ENCODE results near the gene PODNL1. TPM values are rescaled to one million over a fixed set of nuclear protein-coding genes. Genes with fewer than 3 reads are reported as not detected.

Gene PODNL1
- polyA plus RNA-seq, 3 donors = 1.2 to 1.4 (median 1.3) TPM

- H3K27me3 ChIP-seq (ENCODE audit: control insufficient read depth in 2 of 2, insufficient read depth in 2 of 2, low read length in 2 of 2) = no peaks in the 10 kb centered on the region
- Mint-ChIP-seq H3K4me1 (peaks cover 55% of the 10 kb centered on the region), H3K9me3 (no peaks in the 10 kb centered on the region), H3K4me3 (peak overlapping the region; percentile 74 to 85), H3K27ac (peak overlapping the region; percentile 98 to 99 (median 99)), H3K27me3 (ENCODE audit: low read depth in 3 of 3) (peaks cover 0 to 7% (median 3%) of the 10 kb centered on the region in 3 donors), H3K36me3 (peaks cover 41 to 55% of the 10 kb centered on the region in 2 donors)
- H3K27ac ChIP-seq (ENCODE audit: low read depth in 1 of 2, low read length in 2 of 2) = peak overlapping the region; percentile 94 to 100
- peaks cover 19 to 34% of the 10 kb centered on the region in 2 donors for H3K36me3 ChIP-seq (replicated peaks in 1 of 2; ENCODE audit: control insufficient read depth in 1 of 2, insufficient read depth in 2 of 2, low read length in 2 of 2)
- H3K4me3 ChIP-seq (replicated peaks in 1 of 3; ENCODE audit: low read depth in 2 of 3, low read length in 3 of 3) = peak overlapping the region in 2 of 3 experiments; percentile 10 to 59
- H3K79me2 ChIP-seq (ENCODE audit: insufficient read depth, low read length) = peaks cover 14% of the 10 kb centered on the region
- peak; percentile 54 to 71 (median 65) for DNase-seq
- H3K9me3 ChIP-seq (replicated peaks in 1 of 2; ENCODE audit: control insufficient read depth in 1 of 2, insufficient read depth in 1 of 2, low read length in 2 of 2) = no peaks in the 10 kb centered on the region
- no peaks in the 10 kb centered on the region for H4K20me1 ChIP-seq (ENCODE audit: insufficient read depth, low read length)
- WGBS (ENCODE audit: insufficient coverage) = 50% methylated on average over 2 of the region's 17 CpGs
- H3K9ac ChIP-seq (ENCODE audit: insufficient read depth, low read length, poor library complexity, severe bottlenecking) = peak overlapping the region; percentile 93
- no peak for TF ChIP-seq CTCF (IDR thresholded peaks at IDR 0.05)
- peak overlapping the region; percentile 76 for H3K4me2 ChIP-seq (replicated peaks; ENCODE audit: extremely low read depth, low read length, poor library complexity, severe bottlenecking)
- H2AFZ ChIP-seq (ENCODE audit: insufficient read depth, low read depth, low read length, poor library complexity, severe bottlenecking) = peak overlapping the region; percentile 70
- intact Hi-C loops (cut with micrococcal nuclease) = loop anchor here (1.0 to 5.0 kb wide), 3 partner anchors 18 to 45 kb away; partner anchors contain the start of gene IL27RA (in 1 of the 2)
- H3K4me1 ChIP-seq (ENCODE audit: control insufficient read depth in 1 of 2, insufficient read depth in 2 of 2, low read length in 2 of 2) = peaks cover 43 to 47% of the 10 kb centered on the region in 2 donors
Observed at GRCh38 chr19:13987101-13987890, 49.1 kb upstream of the PODNL1 start.

- peaks cover 42 to 54% of the 10 kb centered on the region in 2 donors for H3K36me3 Mint-ChIP-seq
- H3K27me3 Mint-ChIP-seq (ENCODE audit: low read depth in 3 of 3) = peaks cover 0 to 7% (median 3%) of the 10 kb centered on the region in 3 donors
- Histone ChIP-seq H3K9me3 (replicated peaks in 1 of 2; ENCODE audit: control insufficient read depth in 1 of 2, insufficient read depth in 1 of 2, low read length in 2 of 2) (no peaks in the 10 kb centered on the region), H3K4me2 (replicated peaks; ENCODE audit: extremely low read depth, low read length, poor library complexity, severe bottlenecking) (peak overlapping the region; percentile 76), H3K79me2 (ENCODE audit: insufficient read depth, low read length) (peaks cover 10% of the 10 kb centered on the region), H3K9ac (ENCODE audit: insufficient read depth, low read length, poor library complexity, severe bottlenecking) (peak overlapping the region; percentile 93), H3K27ac (ENCODE audit: low read depth in 1 of 2, low read length in 2 of 2) (peak overlapping the region; percentile 94 to 100), H3K4me3 (replicated peaks in 1 of 3; ENCODE audit: low read depth in 2 of 3, low read length in 3 of 3) (peak overlapping the region in 2 of 3 experiments; percentile 10 to 59), H4K20me1 (ENCODE audit: insufficient read depth, low read length) (no peaks in the 10 kb centered on the region), H3K36me3 (replicated peaks in 1 of 2; ENCODE audit: control insufficient read depth in 1 of 2, insufficient read depth in 2 of 2, low read length in 2 of 2) (peaks cover 11 to 33% of the 10 kb centered on the region in 2 donors), H2AFZ (ENCODE audit: insufficient read depth, low read depth, low read length, poor library complexity, severe bottlenecking) (peak overlapping the region; percentile 70), H3K4me1 (ENCODE audit: control insufficient read depth in 1 of 2, insufficient read depth in 2 of 2, low read length in 2 of 2) (peaks cover 47 to 55% of the 10 kb centered on the region in 2 donors), H3K27me3 (ENCODE audit: control insufficient read depth in 2 of 2, insufficient read depth in 2 of 2, low read length in 2 of 2) (no peaks in the 10 kb centered on the region)
- H3K27ac Mint-ChIP-seq = peak overlapping the region; percentile 98 to 99 (median 99)
- peak; percentile 99 for DNase-seq
- no peak for TF ChIP-seq CTCF (IDR thresholded peaks at IDR 0.05)
- under 1% methylated on average over 16 of the region's 19 CpGs for WGBS (ENCODE audit: insufficient coverage)
- intact Hi-C loops (cut with micrococcal nuclease) = loop anchor here (2.0 to 5.0 kb wide), 2 partner anchors 18 to 46 kb away; partner anchors contain the start of gene IL27RA (in 1 of the 2)
- no peaks in the 10 kb centered on the region for H3K9me3 Mint-ChIP-seq
- peaks cover 61% of the 10 kb centered on the region for H3K4me1 Mint-ChIP-seq
- peak overlapping the region; percentile 74 to 85 for H3K4me3 Mint-ChIP-seq
Observed at GRCh38 chr19:13986348-13986904, 48.2 kb upstream of the PODNL1 start.
